ENCODE measurements around the gene ST6GAL1. TPM values are rescaled to one million over a fixed set of nuclear protein-coding genes. Genes with fewer than 3 reads are reported as not detected.

ST6GAL1 gene
- total and polyA plus RNA-seq, 2 of the 13 experiments (the other 11 are each of a cell fraction or from before 2014, with no cell fraction given) = 79.9 to 164 TPM

GRCh38 chr3:186950402-186951093 is 20.2 kb downstream of the ST6GAL1 start:
- Histone ChIP-seq H3K9me3 (ENCODE audit: low read length) (no peaks in the 10 kb centered on the region), H3K27me3 (ENCODE audit: control insufficient read depth in 1 of 2, insufficient read depth in 2 of 2, low read length in 2 of 2) (no peaks in the 10 kb centered on the region), H3K79me2 (ENCODE audit: insufficient read depth, low read length) (no peaks in the 10 kb centered on the region), H4K20me1 (ENCODE audit: insufficient read depth, low read length) (no peaks in the 10 kb centered on the region), H3K4me3 (replicated peaks in 1 of 3; ENCODE audit: insufficient read depth in 1 of 3, low read depth in 2 of 3, low read length in 3 of 3) (no peak overlapping the region), H3K4me1 (ENCODE audit: insufficient read depth, low read length) (no peaks in the 10 kb centered on the region), H3K4me2 (ENCODE audit: low read depth, low read length) (no peak overlapping the region), H3K27ac (ENCODE audit: extremely low read length, insufficient read depth, low read length) (no peak overlapping the region), H3K9ac (ENCODE audit: insufficient read depth, low read depth, low read length) (no peak overlapping the region), H3K36me3 (replicated peaks in 1 of 2; ENCODE audit: control insufficient read depth in 1 of 2, insufficient read depth in 2 of 2, low read length in 2 of 2) (no peaks in the 10 kb centered on the region), H2AFZ (ENCODE audit: low read length) (no peak overlapping the region)
- intact Hi-C loops (cut with micrococcal nuclease; ENCODE audit: unreplicated experiment) (no loop called here), in situ Hi-C loops (cut with HindIII; ENCODE audit: extremely low pct_ligation_motif_present, low pct_unique_long_range_greater_than_20kb) (no loop called here)
- ATAC-seq = no peak
- WGBS (ENCODE audit: low lambda C conversion rate) = 88% methylated on average over 3 of the region's 3 CpGs
- POLR2A ChIA-PET = no interaction called here
- CTCF ChIA-PET (ENCODE audit: low intra/inter-chr PET ratio, low total read pairs) = no interaction called here
- no peak for DNase-seq (ENCODE audit: low spot score)
- TF ChIP-seq ZEB1 (IDR thresholded peaks at IDR 0.05; ENCODE audit: insufficient replicate concordance, low read depth) = no peak
- no peak for TF ChIP-seq POLR2G (IDR thresholded peaks at IDR 0.05; ENCODE audit: low read depth, low read length)
- TF ChIP-seq ZNF20 (CRISPR knock-in tag; IDR thresholded peaks at IDR 0.05) = no peak
- no peak for TF ChIP-seq NR1H2 (CRISPR knock-in tag; IDR thresholded peaks at IDR 0.05; ENCODE audit: borderline replicate concordance, low read depth)
- TF ChIP-seq EZH2 (conservative IDR thresholded peaks at IDR 0.05; ENCODE audit: low read depth, low read length) = no peak
- no peak for TF ChIP-seq ZBTB37 (CRISPR knock-in tag; IDR thresholded peaks at IDR 0.05)
- TF ChIP-seq ZSCAN5A (CRISPR knock-in tag; IDR thresholded peaks at IDR 0.05; ENCODE audit: borderline replicate concordance) = no peak
- TF ChIP-seq MYC (CRISPR knock-in tag; IDR thresholded peaks at IDR 0.05; ENCODE audit: borderline replicate concordance) = no peak
- no peak for TF ChIP-seq ZNF672 (CRISPR knock-in tag; IDR thresholded peaks at IDR 0.05)
- TF ChIP-seq PCBP1 (IDR thresholded peaks at IDR 0.05; ENCODE audit: borderline replicate concordance, low read depth, low read length) = no peak
- TF ChIP-seq MAF1 (CRISPR knock-in tag; IDR thresholded peaks at IDR 0.05; ENCODE audit: borderline replicate concordance) = no peak
- FAIRE-seq = no peak
- no TSS peak for BruUV-seq (replicated peaks)

Measured in HepG2 (cell line).